CD4-positive, alpha-beta memory T cell (primary cell): ENCODE data around the gene CD244. TPM values are rescaled to one million over a fixed set of nuclear protein-coding genes. Genes with fewer than 3 reads are reported as not detected.

Source experiments
- CTCF ChIA-PET: fragments of 350-600 bp; sonication (Branson Sonifier 250); formaldehyde crosslinking; loops from one replicate; lab custom pipeline; 2021; ENCODE audit warnings: inconsistent platforms; ENCODE audit not compliant: partially characterized antibody; lab: Charles Lee
- POLR2A ChIA-PET: fragments of 350-600 bp; sonication (Branson Sonifier 250); formaldehyde crosslinking; loops from one replicate; lab custom pipeline; 2021; ENCODE audit not compliant: partially characterized antibody; lab: Charles Lee
- DNase-seq, 5 donors: peaks; one replicate each; pipeline versions ENCODE4 v3.0.0 to v3.0.0-alpha.2; 2020 to 2022; ENCODE audit warnings: mixed read lengths in 1 of 5
- H3K27ac ChIP-seq: one replicate; pipeline ENCODE4 v1.7.0; 2013; ENCODE audit warnings: low read depth, low read length
- H3K27me3 ChIP-seq: 2 replicates; pipeline ENCODE4 v1.7.0; 2013; ENCODE audit warnings: mild to moderate bottlenecking, low read length, moderate library complexity; ENCODE audit not compliant: insufficient read depth
- H3K36me3 ChIP-seq: 2 replicates; pipeline ENCODE4 v1.7.0; 2013; ENCODE audit warnings: mild to moderate bottlenecking, low read length, moderate library complexity; ENCODE audit not compliant: insufficient read depth
- H3K4me1 ChIP-seq: 2 replicates; pipeline ENCODE4 v1.7.0; 2013; ENCODE audit warnings: mild to moderate bottlenecking, low read length, moderate library complexity; ENCODE audit not compliant: insufficient read depth
- H3K4me3 ChIP-seq, 2 donors: one replicate each; pipeline ENCODE4 v1.7.0; 2013; ENCODE audit warnings: low read length in 2 of 2, mild to moderate bottlenecking in 1 of 2
- H3K9me3 ChIP-seq, 2 donors: one replicate each; pipeline ENCODE4 v1.7.0; 2013; ENCODE audit warnings: low read length in 2 of 2, control low read depth in 1 of 2; ENCODE audit not compliant: control insufficient read depth in 1 of 2
- H3K27ac Mint-ChIP-seq, 7 donors: one replicate each; pipeline ENCODE4 v1.8.0; 2020 to 2021; ENCODE audit warnings: mixed read lengths in 7 of 7, mild to moderate bottlenecking in 6 of 7, inconsistent platforms in 3 of 7, moderate library complexity in 3 of 7
- H3K27me3 Mint-ChIP-seq, 2 donors: one replicate each; pipeline ENCODE4 v1.8.0; 2020 to 2021; ENCODE audit warnings: mixed read lengths in 2 of 2
- H3K36me3 Mint-ChIP-seq, 2 donors: one replicate each; pipeline ENCODE4 v1.8.0; 2020 to 2021; ENCODE audit warnings: mixed read lengths in 2 of 2, inconsistent platforms in 1 of 2, mild to moderate bottlenecking in 1 of 2
- H3K4me1 Mint-ChIP-seq, 4 donors: one replicate each; pipeline ENCODE4 v1.8.0; 2020 to 2021; ENCODE audit warnings: mixed read lengths in 4 of 4, mild to moderate bottlenecking in 1 of 4
- H3K4me3 Mint-ChIP-seq, 8 donors: one replicate each; pipeline ENCODE4 v1.8.0; 2020 to 2021; ENCODE audit warnings: mixed read lengths in 8 of 8, mild to moderate bottlenecking in 7 of 8, moderate library complexity in 6 of 8, inconsistent platforms in 3 of 8
- H3K9me3 Mint-ChIP-seq, 8 donors: one replicate each; pipeline ENCODE4 v1.8.0; 2020 to 2021; ENCODE audit warnings: mixed read lengths in 8 of 8, mild to moderate bottlenecking in 5 of 8, inconsistent platforms in 3 of 8, moderate library complexity in 1 of 8
- intact Hi-C: fragments of 100-400 bp; cut with micrococcal nuclease; formaldehyde crosslinking; loops from one replicate; pipeline ENCODE4 v1.15.1; 2023
- polyA plus RNA-seq, 2 donors: library from polyadenylated mRNA; unstranded; fragments of 300-500 nt; fragmentation: Illumina TruSeq; gene quantifications; one replicate each; pipeline ENCODE4 v1.2.3, GENCODE V29; 2021
- total RNA-seq, 2 experiments: library from RNA; stranded (reverse); gene quantifications; one replicate each; pipeline ENCODE4 v1.2.3, GENCODE V29; 2021

The CD244 gene, protein sequence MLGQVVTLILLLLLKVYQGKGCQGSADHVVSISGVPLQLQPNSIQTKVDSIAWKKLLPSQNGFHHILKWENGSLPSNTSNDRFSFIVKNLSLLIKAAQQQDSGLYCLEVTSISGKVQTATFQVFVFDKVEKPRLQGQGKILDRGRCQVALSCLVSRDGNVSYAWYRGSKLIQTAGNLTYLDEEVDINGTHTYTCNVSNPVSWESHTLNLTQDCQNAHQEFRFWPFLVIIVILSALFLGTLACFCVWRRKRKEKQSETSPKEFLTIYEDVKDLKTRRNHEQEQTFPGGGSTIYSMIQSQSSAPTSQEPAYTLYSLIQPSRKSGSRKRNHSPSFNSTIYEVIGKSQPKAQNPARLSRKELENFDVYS
- total RNA-seq (not detected), polyA plus RNA-seq (under 1 TPM; 0.93 to 0.95 TPM)

DNA sequence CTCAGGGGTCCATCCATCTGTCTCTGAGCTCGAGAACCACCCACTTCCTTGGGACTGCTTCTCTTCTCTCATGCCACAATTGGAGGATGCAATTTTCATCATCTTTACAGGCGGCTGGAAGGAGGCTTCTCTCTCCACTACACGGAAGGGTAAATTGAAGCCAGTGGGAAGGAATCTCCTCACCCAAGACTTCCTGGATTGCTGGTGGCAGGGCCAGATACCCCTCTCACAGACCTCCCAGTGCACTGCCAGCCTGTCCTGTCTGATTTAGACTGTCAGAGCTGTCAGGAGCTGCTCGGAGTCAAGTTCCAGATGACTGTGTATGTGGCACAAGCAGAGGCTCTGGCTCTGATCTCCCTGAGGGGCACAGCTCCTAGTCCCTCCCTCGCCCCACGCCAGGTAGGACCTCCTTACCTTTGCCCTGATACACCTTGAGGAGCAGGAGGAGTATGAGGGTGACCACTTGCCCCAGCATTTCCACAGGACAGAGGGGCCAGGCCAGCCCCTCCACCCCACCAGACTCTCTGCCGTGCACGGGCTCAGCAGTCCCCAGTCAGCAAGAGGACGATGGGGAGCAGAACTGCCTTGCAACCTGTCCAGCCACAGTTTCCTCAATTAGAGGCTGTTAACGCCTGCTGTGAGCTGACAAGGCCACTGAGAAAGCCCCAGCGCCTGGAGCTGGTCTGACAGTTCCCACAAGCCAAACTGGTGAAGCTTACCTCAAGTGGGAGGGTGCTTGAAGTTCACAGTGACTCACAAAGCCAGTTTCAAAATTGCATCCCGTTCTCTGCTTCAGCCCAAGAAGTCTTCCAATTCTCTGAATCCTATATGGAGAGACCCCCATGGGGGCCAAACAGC is at the start of gene CD244:
TSS of gene CD244 (minus strand) at position 685 of the 858 bp plus-strand sequence. CDS start at position 475, 210 bp downstream.
- Histone ChIP-seq H3K27ac (no peak within 1 kb of the TSS), H3K4me3 (no peak within 1 kb of the TSS), H3K9me3 (no peaks in the 10 kb centered on the region), H3K36me3 (no peaks in the 10 kb centered on the region), H3K4me1 (peaks cover 12% of the 10 kb centered on the region), H3K27me3 (no peaks in the 10 kb centered on the region)
- peak within 1 kb of the TSS in 5 of 7 donors; percentile 35 to 77 (median 72) for H3K27ac Mint-ChIP-seq
- peak in 4 of 5 donors; percentile 13 to 53 (median 27) for DNase-seq
- peak within 1 kb of the TSS in 5 of 8 donors; percentile 30 to 67 (median 36) for H3K4me3 Mint-ChIP-seq
- H3K27me3 Mint-ChIP-seq, result no peaks in the 10 kb centered on the region
- ChIA-PET POLR2A (no interaction called here), CTCF (interaction anchor here (0.6 to 1.8 kb wide), 6 partner anchors 15 to 128 kb away, joined by 3 to 10 read pairs (median 3); partner anchors contain the start of gene ITLN1)
- no peaks in the 10 kb centered on the region for H3K9me3 Mint-ChIP-seq
- intact Hi-C loops, result no loop called here
- H3K4me1 Mint-ChIP-seq, result peaks cover 5 to 25% (median 15%) of the 10 kb centered on the region in 4 donors
- no peaks in the 10 kb centered on the region for H3K36me3 Mint-ChIP-seq

DNA sequence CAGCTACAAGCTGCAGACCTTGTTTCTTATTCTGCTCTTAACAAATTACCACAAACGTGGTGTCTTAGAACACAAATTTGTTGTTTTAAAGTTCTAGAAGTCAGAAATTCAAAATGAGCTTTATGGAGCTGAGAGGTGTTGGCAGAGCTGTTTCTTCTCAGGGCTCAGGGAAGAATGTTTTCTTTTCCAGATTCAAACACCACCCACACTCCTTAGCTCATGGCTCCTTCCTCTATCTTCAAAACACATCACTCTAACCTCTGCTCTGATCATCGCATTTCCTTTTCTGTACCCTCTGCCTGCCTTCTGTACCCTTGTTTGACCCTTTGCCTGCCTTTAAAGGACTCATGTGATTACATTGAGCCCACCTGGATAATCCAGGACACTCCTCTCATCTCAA is 49.2 kb upstream of the CD244 start:
- CTCF ChIA-PET, result no interaction called here
- peaks cover 3% of the 10 kb centered on the region in 2 donors for H3K27me3 Mint-ChIP-seq
- no peak overlapping the region for H3K4me3 Mint-ChIP-seq
- no peak overlapping the region for H3K4me3 ChIP-seq
- no peak for DNase-seq
- no peaks in the 10 kb centered on the region for H3K36me3 ChIP-seq
- no peaks in the 10 kb centered on the region for H3K36me3 Mint-ChIP-seq
- no peaks in the 10 kb centered on the region for H3K27me3 ChIP-seq
- H3K27ac Mint-ChIP-seq, result no peak overlapping the region
- no peak overlapping the region for H3K27ac ChIP-seq
- POLR2A ChIA-PET, result no interaction called here
- no peaks in the 10 kb centered on the region for H3K4me1 ChIP-seq
- no peaks in the 10 kb centered on the region for H3K9me3 ChIP-seq
- no peaks in the 10 kb centered on the region for H3K9me3 Mint-ChIP-seq
- H3K4me1 Mint-ChIP-seq, result no peaks in the 10 kb centered on the region
- intact Hi-C loops, result no loop called here

DNA sequence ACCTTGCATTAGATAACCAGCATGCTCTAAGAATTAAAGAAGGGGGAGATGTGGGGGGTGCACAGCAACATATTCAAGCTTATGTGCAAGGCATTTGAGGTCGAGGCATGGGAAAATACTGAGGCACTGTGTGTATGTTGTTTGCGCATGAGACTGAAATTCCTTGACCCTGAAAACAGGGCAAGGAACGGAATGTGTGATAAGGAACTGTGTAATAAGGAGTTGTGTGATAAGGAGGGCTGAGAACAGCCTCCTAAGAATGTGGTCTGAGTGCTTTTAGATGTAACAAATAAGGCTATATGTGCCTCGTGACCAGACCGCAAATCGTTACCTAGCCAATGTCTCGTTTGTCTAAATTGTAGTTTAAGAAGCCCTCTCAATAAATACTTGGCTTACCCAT is 48.8 kb upstream of the CD244 start:
- no peak overlapping the region for H3K27ac Mint-ChIP-seq

DNA sequence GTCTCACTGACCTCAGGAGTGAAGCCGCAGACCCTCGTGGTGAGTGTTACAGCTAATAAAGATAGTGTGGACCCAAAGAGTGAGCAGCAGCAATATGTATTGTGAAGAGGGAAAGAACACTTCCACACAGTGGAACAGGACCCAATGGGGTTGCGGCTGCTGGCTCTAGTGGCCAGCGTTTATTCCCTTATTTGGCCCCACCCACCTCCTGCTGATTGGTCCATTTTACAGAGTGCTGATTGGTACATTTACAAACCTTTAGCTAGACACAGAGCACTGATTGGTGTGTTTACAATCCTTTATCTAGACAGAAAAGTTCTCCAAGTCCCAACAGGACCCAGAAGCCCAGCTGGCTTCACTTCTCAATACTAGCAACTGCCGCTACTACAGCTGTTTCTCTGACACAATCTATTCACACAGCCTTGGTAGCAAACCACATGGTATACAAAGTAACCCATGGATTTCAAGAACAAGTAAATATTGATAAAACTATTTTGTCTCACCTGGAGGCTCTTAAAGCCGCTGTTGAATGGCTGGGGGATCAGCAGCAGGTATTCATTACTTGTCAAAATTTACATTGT is 47.6 kb upstream of the CD244 start:
- Mint-ChIP-seq H3K4me3 (no peak overlapping the region), H3K9me3 (no peaks in the 10 kb centered on the region), H3K27ac (no peak overlapping the region), H3K27me3 (peaks cover 1 to 3% of the 10 kb centered on the region in 2 donors), H3K36me3 (no peaks in the 10 kb centered on the region), H3K4me1 (no peaks in the 10 kb centered on the region)
- Histone ChIP-seq H3K4me3 (no peak overlapping the region), H3K36me3 (no peaks in the 10 kb centered on the region), H3K4me1 (no peaks in the 10 kb centered on the region), H3K27ac (no peak overlapping the region), H3K27me3 (no peaks in the 10 kb centered on the region), H3K9me3 (no peaks in the 10 kb centered on the region)
- intact Hi-C loops, result no loop called here
- DNase-seq, result no peak
- POLR2A ChIA-PET, result no interaction called here
- CTCF ChIA-PET, result no interaction called here

More for the DNA sequence above, 48.8 kb upstream of the CD244 start:
- H3K4me1 ChIP-seq, result no peaks in the 10 kb centered on the region
- intact Hi-C loops, result no loop called here
- Mint-ChIP-seq H3K4me1 (no peaks in the 10 kb centered on the region), H3K9me3 (no peaks in the 10 kb centered on the region), H3K4me3 (no peak overlapping the region), H3K27me3 (peaks cover 1 to 3% of the 10 kb centered on the region in 2 donors), H3K36me3 (no peaks in the 10 kb centered on the region)
- H3K27me3 ChIP-seq, result no peaks in the 10 kb centered on the region
- no peaks in the 10 kb centered on the region for H3K36me3 ChIP-seq
- no peaks in the 10 kb centered on the region for H3K9me3 ChIP-seq
- POLR2A ChIA-PET, result no interaction called here
- no peak overlapping the region for H3K27ac ChIP-seq
- no peak for DNase-seq
- H3K4me3 ChIP-seq, result no peak overlapping the region
- CTCF ChIA-PET, result no interaction called here

DNA sequence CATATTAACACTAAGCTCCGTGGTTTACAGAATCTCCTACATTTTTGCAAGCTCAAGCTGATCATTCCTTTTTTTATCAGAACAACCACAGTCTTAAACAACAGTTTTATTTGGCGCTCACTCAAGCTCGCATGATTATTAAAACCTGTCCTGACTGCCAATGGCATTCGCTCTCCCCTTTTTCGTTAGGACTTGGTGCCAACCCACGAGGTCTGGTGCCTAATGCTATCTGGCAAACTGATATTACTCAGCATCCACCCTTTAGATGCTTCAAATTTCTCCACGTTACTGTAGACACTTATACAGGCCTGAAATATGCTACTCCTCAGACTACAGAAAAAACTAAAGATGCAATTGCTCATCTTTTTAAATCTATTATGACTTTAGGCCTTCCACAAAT is 45.3 kb upstream of the CD244 start:
- Mint-ChIP-seq H3K4me1 (no peaks in the 10 kb centered on the region), H3K36me3 (no peaks in the 10 kb centered on the region), H3K4me3 (no peak overlapping the region), H3K9me3 (no peaks in the 10 kb centered on the region), H3K27ac (peak overlapping the region in 1 of 7 donors; percentile 3), H3K27me3 (peaks cover 0 to 1% of the 10 kb centered on the region in 2 donors)
- Histone ChIP-seq H3K4me1 (no peaks in the 10 kb centered on the region), H3K27me3 (no peaks in the 10 kb centered on the region), H3K36me3 (no peaks in the 10 kb centered on the region), H3K9me3 (no peaks in the 10 kb centered on the region), H3K27ac (no peak overlapping the region), H3K4me3 (no peak overlapping the region)
- POLR2A ChIA-PET, result no interaction called here
- CTCF ChIA-PET, result interaction anchor here (1.6 kb wide), 1 partner anchor 46 kb away, joined by 5 read pairs; the partner anchor contains the start of gene ITLN2
- intact Hi-C loops, result no loop called here
- DNase-seq, result no peak

DNA sequence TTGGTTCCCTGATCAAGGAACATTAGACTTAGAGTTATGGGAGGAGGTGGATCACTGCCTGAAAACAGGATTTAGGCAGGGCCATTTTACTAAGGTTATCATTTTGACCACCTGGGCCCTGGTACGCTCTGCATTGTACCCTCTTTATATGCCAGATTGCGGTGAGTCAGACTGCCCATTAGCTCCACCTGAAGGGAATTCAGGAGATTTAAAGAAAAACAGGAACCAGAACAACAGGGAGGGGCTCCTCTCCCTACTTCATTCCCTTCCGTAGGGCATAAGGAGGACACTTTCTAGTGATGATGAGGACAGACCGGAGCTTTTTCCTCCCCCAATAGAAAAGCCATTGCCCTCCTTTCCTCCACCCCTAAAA is 42.9 kb upstream of the CD244 start:
- no peak overlapping the region for H3K4me3 Mint-ChIP-seq
- Histone ChIP-seq H3K4me3 (no peak overlapping the region), H3K27ac (no peak overlapping the region), H3K4me1 (no peaks in the 10 kb centered on the region), H3K27me3 (no peaks in the 10 kb centered on the region), H3K36me3 (no peaks in the 10 kb centered on the region), H3K9me3 (no peaks in the 10 kb centered on the region)
- ChIA-PET CTCF (no interaction called here), POLR2A (no interaction called here)
- DNase-seq, result no peak
- H3K27me3 Mint-ChIP-seq, result peaks cover 0 to 2% of the 10 kb centered on the region in 2 donors
- no peaks in the 10 kb centered on the region for H3K36me3 Mint-ChIP-seq
- H3K9me3 Mint-ChIP-seq, result no peaks in the 10 kb centered on the region
- intact Hi-C loops, result no loop called here
- H3K4me1 Mint-ChIP-seq, result no peaks in the 10 kb centered on the region
- H3K27ac Mint-ChIP-seq, result no peak overlapping the region
